EL (cell line): ENCODE data around the gene CACNA2D4.
"Not testable (repeated sequence)": the region's sequence is repeated elsewhere in the genome, so short reads cannot be mapped to it uniquely, and the experiment has no call there.

Experiments used
- DNase-seq: peaks from one replicate; pipeline ENCODE4 v3.0.0-alpha.2; 2016

Gene CACNA2D4

DNA sequence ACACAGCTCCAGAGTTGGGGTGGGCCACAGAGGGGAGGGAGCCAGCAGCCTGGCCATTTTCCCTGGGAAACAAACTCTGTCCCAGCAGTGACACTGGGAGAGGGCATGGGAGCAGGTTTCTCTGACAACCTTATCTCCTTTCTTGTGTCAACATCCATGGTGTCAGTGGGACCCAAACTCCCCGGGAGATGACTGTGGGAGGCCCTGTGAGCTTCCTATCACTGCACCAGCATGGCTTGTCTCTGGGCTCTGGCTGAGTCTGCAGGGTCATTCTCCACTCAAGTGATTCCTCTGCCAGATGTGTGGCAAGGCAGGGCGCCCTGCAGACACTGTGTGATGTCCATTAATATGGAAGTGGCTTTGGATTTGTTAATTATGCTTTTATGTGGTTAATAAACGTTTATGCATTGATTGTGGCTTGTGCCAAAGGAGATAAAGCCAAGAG is 88.0 kb downstream of the CACNA2D4 start:
- DNase-seq, result no peak

DNA sequence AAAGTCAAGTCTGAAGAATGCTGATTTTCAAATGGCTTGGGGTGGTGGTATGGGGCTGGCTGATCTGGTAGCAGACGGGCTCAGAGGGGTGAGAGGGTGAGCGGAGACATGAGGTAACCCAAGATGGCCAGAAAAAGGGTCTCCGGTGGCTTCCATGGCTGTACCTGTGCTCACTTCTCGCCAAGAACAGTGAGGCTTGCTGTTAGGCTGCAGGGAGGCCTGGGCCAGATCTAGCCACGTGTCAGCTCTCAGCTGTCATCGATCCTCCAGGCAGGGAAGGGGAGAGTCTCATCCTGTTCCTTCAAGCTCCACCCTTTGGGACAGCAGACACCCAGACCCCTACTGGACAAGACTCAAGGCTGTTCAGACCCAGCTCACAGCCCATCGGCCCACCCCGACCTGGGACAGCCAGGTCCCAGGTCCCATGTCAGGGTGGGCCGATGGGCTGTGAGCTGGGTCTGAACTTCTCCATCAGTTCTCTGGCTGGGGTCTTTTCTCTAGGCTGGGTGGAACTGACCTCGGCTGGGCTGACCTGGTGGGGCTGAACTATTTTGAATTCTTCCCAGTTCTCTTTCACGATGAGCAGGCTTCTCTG is 89.0 kb downstream of the CACNA2D4 start:
- no peak for DNase-seq

DNA sequence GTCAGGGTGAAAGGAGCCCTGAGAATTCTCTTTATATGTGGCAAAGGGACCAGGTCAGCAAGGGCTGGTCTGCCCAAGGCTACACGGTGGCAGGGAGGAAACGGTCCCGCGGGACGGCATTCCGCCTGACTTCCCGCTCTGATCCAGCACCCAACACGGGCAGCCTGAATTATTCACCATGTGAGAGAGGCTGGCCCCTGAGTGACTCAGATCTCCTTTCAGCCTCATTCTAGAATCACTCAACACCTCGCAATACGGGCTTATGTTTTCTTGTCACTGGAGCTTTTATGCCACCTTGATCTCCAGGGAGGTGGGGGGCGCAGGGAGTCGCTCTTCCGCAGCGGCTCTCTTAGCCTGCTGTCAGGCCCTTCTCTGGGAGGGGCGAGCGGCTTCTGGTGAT is 89.6 kb downstream of the CACNA2D4 start:
- peak; percentile 18 for DNase-seq

DNA sequence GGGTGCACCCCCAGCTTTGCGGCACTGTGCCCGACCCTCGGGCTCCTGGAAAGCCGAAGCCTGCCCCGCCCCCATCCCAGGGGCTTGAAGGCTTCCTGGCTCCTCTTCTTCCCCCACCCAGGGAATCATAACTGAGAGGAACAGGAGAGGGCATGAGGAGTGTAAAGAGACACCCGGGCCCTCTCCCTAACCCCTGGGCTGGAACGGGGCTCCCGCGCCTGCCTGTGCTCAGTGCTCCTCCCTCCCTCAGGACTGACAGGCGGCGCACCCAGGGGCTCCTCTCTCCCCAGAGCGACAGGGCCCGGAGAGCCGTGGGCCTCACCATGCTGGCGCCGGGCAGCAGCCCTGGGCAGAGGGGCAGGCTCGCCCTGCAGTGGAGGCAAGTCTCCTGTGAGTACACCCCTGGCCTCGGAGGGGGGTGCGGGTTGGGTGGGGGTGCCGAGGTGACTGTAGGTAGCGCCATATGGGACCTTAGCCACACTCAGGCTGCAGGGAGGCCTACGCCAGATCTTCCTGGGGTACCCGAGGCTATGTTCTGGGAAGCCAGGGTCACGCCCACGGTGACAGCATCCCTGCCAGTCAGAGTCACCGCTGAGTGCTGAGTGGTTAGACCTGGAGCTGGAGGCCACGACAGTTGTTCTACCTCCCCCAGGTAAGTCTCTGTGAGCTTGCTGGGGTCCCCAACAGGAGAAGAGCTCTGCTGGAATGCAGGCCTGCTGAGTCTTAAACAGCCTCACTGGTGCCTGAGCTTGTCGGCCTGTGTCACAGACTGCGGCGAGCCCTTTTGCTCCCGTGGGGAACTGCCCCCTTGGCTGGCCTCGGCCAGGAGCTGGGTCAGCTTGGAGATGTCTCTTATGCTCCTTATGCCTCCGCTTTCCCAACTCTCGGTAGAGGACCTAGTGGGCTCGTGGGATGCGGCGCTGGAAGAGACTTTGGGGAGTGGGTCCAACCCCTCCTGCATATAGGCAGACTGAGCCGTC is 90.3 kb downstream of the CACNA2D4 start:
- no peak for DNase-seq

DNA sequence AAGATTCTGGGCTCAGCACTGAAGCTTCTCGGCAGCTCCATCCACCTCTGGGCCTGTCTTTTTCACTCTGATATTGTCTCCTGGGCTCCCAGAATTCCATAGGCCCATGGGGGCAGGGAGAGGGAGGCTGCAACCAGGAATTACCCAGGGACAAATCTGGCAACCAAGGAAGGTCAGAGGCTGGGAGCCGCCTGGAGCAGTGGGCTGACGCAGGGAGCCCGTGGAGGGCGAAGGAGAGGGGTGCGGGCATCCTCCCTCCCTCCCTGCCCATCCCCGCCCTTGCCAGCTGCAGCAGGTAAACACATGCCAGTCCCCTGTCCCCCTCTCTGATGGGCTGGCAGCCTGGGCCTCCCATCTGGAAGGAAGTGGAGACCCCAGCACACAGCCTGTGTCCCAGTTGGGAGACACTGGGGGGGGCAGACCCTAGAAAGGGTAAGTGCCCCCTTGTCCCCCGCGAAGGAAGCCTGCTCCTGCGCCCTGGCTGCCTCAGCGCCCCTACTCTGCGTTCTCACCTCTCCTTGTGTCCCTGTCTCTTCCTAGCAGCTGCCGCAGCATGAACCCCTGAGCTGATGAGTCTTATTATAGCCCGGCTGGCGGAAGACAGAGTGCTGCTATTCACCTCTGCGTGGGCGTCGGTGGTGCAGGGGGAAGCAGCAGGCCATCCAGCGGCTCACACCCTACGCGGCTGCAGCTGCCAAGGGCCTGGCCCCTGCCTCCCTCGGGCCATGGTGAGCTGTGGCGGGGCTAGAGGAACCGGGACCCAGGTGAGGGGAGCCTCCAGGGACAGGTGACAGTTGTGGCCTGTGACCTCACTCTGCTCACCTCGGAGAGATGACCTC is 91.4 kb downstream of the CACNA2D4 start:
- no peak for DNase-seq

DNA sequence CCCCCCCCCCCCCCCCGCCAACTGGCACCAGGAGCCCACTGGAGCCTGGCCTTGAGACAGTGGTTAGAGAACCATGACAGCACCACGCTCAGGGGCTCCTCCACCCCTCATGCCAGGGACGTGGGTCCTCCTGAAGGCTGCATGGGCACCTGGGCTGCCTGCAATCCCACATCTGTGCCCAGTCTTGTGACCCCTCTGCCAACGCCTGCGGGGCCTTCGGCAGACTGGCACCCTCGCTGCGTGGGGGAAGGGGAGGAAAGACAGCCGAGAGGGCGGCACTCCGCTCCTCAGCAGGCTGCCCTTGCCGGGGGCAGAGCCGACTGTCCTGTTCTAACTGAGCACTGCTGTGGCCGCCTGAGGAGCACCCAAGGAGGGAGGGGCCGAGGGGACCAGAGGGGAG is 92.1 kb downstream of the CACNA2D4 start:
- no peak for DNase-seq

DNA sequence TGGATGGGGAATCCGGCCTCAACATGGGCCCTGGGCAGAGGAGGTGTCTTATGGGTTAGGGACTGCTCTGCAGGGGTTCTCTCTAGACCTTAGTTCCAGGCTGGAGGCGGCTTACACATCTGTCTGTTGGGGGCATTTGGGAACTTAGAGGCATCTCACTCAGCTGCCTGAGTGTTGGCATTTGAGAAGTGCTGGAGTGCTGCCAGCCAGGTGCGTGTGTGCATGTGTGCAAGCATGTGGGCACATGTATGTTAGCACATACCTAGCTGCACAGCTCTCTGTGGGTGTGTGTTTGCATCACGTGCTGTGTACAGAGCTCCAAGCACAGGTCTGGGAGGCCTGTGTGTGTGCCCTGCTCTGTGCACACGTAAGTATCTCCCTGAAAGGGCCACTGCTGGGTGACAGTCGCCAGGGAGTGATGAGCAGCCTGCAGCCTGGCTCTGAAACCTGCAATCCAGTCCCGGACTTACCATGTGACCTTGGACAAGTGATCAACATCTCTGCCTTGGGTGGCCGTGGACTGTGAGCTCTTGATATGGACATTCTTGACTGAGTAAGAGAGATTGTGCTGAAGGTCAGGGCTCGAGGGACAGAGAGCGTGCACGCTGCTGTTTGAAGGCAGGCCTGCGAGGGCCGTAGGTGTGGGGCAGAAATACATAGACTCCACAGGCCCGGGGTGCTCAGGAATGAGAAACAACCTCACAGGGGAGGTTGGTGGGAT is 92.9 kb downstream of the CACNA2D4 start:
- no peak for DNase-seq

DNA sequence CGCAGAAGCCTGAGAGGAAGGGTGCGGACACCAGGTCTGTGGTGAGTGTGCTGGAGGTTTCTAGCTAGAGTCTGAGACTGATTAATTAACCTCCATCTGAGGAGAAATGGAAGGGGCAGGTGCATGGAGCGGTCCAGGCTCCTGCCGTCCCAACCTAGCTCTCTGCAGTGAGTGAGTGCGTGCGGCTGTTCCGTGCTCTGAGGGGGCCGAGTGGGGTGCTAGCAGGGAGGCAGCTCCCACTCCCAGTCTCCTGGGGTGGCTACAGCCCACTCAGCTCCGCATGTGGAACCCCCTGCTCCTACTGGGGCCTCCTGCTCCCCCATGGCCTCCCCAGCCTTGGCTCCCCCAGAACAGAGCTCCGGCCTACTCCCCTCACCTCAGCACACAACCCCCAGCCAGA is 95.2 kb downstream of the CACNA2D4 start:
- no peak for DNase-seq

DNA sequence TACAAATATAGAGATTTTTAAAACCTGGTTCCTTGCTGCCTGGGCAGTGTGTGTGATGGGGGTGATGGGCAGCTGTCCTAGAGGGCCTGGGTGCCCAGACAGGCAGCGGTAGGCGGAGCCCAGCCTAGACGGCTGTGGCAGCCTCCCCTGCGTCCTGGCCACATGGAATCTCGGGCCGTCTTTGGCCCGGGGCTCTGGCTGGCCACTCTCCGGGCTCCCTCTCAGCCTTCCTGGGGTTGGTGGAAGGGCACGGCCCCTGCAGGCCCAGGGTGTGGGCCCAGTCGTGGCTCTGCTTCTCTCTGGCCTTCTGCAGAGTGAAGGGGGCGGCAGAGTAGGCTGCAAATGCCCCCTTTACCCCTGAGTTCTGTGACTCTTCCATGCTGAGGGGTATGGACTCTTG is 95.8 kb downstream of the CACNA2D4 start:
- DNase-seq, result no peak

DNA sequence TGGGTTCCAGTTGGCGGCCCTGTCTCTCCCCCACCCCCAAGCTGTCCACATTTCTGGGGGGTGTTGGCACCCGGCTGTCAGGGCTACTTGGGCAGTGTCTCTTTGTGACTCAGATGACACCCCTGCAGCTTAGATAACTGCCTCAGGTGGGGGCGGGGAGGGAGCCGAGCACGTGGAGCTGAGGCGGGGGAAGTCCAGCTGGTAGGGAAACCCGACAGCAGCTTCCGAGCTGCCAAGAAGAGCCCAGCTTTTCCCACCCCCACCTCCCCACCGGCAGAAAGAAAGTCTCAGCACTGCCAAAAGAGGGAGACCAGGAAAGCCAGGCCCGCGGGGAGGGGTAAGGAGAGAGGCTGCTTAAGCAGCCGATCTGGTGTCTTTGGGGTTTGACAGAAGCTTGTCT is 96.6 kb downstream of the CACNA2D4 start:
- no peak for DNase-seq

DNA sequence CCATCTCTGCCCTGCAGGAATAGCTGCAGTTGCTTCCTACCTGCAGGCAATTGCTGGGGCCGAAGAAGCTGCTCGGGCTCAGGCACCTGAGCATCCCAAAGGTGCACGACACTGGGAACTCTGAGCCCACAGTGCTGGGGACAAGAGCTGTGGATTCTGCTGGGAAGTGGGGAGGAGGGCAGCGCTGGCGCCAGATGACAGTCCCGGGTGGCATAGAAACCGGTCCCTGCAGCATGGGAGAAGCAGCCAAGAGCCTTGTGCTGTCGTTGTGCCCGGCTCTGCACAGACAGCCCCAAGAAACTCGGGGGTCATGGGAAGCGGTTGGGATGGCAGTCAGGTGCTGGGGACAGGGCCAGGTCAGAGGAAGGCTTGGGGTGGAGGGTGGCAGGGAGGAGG is 97.6 kb downstream of the CACNA2D4 start:
- no peak for DNase-seq

DNA sequence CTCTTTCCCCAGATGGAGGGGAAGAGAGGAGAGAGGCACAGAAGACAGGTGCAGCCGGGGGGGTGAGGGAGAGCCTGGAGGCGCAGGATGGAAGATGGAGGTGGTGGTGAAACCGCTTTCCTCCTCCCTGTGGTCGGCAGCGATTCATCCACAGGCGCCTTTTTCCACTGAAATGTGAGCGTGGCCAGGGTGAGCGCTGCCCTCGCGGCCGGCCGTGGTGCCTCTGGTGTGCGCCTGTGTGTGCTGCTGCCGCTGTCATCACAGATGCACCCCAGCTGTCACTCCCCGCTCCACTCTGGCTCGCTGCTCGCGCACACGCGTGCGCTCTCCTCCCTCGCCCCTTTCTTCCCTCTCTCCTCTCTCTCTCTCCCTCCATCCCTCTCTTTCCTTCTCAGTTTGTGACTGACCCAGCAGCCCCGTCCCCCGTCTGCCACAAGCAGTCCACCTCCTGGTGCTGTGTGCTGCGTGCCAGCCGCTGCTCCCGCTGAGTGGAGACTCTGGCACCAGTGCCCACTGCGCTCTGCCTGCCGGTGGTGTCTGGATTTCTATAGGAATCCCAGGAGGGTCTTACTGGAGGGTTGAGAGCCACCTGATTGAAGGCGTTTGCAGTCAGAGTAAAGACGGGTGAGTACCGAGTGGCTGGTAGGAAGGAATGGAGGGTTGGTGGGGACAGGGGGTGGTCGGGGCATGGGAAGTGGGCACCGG is 98.1 kb downstream of the CACNA2D4 start, which contains the start of gene LRTM2:
LRTM2 (plus strand) TSS at position 375 of the 705 bp plus-strand sequence. CDS start 7,584 bp downstream, outside the sequence.
- DNase-seq, result no peak

DNA sequence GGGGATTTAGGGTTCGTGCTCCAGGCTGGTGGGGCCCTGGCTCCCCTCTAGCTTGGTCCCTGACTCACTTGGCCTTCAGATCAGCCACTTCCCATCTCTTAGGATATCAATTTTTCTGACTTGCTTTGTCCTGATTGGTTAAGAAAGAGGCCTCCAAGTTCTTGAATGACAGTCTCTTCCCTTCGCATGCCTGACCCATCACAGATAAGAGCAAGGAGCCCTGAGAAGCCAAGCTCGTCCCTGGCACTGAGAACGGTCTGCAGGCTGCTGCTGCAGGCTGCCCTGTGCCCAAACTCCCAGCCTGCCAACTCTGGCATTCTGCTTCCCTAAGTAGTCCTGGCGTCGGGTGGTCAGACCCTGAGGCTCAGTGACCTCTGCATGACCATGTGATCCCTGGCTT is 98.9 kb downstream of the CACNA2D4 start:
- no peak for DNase-seq

DNA sequence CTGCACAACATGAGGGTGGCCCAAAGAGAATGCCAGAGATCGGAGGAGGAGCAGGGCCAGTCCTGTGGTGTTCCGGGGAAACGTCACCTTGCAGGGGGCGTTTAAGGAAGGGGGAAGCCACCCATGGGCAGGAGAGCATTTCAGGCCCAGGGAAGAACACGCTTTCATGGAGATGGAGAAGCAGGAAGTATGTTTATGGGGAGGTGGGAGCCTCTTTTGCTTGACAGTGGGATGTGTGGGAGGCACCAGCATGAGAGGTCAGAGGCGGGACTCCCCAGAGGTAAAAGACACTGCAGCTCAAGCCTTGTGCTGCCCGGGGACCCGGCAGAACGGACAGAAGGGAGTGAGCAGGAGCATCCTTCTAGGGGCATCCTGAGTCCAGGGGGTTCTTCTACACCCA is 99.4 kb downstream of the CACNA2D4 start:
- no peak for DNase-seq

DNA sequence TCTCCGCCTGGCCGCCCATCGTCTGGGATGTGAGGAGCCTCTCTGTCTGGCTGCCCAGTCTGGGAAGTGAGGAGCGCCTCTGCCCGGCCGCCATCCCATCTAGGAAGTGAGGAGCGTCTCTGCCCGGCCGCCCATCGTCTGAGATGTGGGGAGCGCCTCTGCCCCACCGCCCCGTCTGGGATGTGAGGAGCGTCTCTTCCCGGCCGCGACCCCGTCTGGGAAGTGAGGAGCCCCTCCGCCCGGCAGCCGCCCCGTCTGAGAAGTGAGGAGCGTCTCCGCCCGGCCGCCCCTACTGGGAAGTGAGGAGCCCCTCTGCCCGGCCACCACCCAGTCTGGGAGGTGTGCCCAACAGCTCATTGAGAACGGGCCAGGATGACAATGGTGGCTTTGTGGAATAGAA is 100.5 kb downstream of the CACNA2D4 start:
- not testable (repeated sequence) for DNase-seq

DNA sequence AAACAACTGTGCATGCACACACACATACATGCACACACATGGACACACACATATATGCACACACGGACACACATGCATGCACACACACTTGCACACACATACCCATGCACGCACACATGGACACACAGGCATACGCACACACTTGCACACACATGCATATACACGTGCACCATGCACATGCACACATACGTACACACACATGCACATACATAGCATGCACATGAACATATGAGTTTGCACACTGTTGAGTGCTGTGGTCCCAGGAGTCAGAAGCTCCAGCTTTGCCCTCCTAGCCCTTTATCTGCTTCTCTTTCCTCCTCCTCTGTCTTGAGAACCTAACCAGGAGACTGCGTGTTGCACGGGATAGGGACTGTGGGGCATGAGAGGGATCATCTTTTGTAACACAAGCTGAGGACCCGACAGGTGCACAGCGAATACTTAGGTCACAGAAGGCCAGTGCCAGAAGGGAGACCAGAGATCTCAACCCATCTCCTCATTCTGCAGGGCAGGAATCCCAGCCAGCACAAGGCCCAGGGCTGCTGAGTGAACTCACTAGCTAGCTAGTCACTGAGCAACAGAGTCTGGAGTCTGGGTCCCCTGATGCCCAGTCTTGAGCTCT is 101.6 kb downstream of the CACNA2D4 start:
- DNase-seq, result no peak

DNA sequence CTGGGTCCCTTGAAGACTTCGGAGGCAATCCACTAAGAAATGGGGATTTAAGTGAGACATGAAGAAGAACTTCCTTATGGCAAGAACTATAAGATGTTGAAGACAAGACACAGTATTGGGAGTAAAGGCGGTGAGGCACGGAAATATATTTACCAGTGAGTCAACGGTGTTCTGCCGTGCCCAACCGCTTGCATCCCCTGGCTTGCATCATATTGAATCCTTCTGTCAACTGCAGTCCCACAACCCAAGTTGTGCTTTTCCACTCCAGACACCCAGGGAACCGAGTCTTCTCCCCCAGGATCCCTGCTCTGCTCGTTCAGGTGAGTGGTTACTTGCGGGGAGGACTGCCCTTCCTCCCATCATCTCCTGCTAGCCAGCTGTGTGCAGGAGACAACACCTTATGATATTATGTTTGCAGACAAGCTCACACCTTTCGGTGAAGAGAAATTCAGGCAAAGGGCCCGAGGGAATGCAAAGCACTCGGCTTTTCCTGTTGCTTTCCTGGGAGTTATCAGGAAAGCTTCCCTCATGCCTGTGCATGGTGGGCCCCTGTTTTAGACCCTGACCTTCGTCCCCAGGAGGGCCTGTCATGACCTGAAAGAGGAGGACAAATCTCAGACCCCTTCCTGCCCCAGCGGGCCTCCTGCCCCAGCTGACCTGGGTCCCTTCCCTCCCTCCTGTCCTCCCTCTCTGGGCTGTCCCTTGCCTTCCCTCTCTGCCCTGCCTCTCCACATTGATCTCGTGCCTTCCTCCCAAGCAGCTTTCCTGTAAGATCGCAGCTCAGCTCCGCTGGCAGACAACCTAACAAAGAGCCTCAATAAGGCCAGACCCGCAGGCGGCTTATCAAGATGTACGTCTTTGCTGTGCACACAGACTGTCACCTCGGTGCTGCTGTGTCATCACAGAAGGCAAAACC is 102.4 kb downstream of the CACNA2D4 start:
- no peak for DNase-seq

DNA sequence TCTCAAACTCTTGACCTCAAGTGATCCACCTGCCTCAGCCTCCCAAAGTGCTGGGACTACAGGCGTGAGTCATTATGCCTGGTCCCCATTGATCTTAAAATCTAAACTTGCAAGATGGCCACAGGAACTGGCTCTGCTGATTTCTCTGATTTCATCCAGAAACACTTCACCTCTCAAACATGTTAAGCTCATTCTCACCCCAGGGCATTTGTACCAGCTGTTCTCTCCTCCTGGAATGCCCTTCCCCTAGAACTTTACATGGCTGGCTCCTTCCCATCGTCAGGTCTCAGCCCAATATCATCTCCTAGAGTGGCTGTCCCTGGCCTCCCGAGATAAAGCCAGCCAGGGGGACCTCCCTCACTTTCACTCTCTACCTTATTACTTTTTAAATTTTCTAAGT is 103.3 kb downstream of the CACNA2D4 start:
- DNase-seq, result no peak

DNA sequence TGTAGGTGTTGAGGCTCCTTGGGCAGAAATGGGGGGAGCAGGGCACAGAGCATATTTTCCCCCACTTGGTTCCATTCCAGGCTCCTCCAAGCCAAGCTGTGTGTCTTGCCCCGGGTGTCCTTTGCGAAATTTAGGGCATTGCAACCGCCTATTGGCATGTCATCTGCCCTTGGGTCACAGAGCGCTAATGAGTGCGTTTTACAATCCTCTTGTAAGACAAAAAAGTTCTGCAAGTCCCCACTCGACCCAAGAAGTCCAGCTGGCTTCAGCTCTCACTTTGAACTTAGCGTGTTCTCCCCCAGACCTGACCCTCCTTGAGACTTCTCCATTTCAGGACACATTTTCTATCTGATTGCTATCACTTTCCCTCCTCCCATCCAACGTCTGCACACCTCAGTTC is 104.2 kb downstream of the CACNA2D4 start:
- no peak for DNase-seq

DNA sequence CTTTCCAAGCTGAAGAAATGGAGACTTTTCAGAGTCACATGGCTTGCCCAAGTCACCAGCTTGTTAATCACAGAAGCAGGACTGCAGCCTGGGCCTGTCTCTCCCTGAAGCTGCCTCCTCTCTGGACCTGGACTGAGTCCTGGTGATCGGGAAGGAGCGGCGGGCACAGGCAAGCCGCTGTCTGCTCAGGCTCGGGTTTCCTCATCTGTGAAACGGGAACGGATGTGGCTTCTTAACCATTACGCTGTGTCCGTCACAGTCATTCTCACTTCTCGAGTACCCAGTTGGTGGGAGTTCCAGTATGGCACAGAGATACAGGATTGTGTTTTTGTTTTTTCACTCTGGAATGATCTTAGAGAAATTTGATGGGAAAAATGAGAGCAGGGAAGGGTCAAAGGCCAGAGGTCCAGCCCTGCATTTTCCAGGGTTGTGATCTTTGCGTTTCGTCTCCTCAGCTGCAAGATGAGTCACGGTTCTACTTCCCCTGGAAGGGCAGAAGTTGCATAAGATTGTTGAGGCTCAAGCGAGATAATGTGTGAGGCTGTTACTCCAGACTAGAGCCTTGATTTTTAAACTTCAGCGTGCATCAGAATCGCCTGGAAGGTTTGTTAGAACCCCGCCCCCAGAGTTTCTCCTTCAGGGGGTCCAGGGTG is 105.7 kb downstream of the CACNA2D4 start:
- peak; percentile 42 for DNase-seq
